Activated CD4-positive, alpha-beta T cell treated with anti-CD3 and anti-CD28 coated beads for 36 hours (primary cell): ENCODE data around the gene ARMH4. TPM values are rescaled to one million over a fixed set of nuclear protein-coding genes. Genes with fewer than 3 reads are reported as not detected.

Experiments used
- ATAC-seq: fragments of 200-7000 bp; cut with Tn5 transposase; one replicate; pipeline ENCODE4 v1.10.0; 2021; ENCODE audit warnings: mild to moderate bottlenecking, moderate library complexity
- CTCF ChIA-PET: fragments of 350-600 bp; sonication (Branson Sonifier 250); formaldehyde crosslinking; loops from one replicate; lab custom pipeline; 2021; ENCODE audit warnings: antibody characterized with exemption; lab: Charles Lee
- POLR2A ChIA-PET: fragments of 350-600 bp; sonication (Branson Sonifier 250); formaldehyde crosslinking; loops from one replicate; lab custom pipeline; 2021; ENCODE audit warnings: antibody characterized with exemption, inconsistent platforms; lab: Charles Lee
- DNase-seq: peaks from one replicate; pipeline ENCODE4 v3.0.0-alpha.2; 2020
- H3K27ac Mint-ChIP-seq: one replicate; pipeline ENCODE4 v1.8.0; 2021; ENCODE audit warnings: mixed read lengths
- H3K27me3 Mint-ChIP-seq: one replicate; pipeline ENCODE4 v1.8.0; 2021; ENCODE audit warnings: mixed read lengths
- H3K36me3 Mint-ChIP-seq: one replicate; pipeline ENCODE4 v1.8.0; 2021; ENCODE audit warnings: low read depth, mixed read lengths
- H3K4me1 Mint-ChIP-seq: one replicate; pipeline ENCODE4 v1.8.0; 2021; ENCODE audit warnings: mixed read lengths
- H3K4me3 Mint-ChIP-seq: one replicate; pipeline ENCODE4 v1.8.0; 2021; ENCODE audit warnings: mild to moderate bottlenecking, moderate library complexity, mixed read lengths
- H3K9me3 Mint-ChIP-seq: one replicate; pipeline ENCODE4 v1.8.0; 2021; ENCODE audit warnings: low read depth, mixed read lengths
- intact Hi-C, 2 experiments: fragments of 100-400 bp; cut with DNase I in 1 of 2; cut with micrococcal nuclease in 1 of 2; formaldehyde crosslinking; loops; one replicate each; pipeline versions ENCODE4 v1.14.2 to v1.15.1; 2022 to 2024; cut with DNase I, micrococcal nuclease
- total RNA-seq, 2 experiments: library from RNA; stranded (reverse); gene quantifications; one replicate each; pipeline ENCODE4 v1.2.3, GENCODE V29; 2021

ARMH4 gene
- total RNA-seq, 2 experiments from 2014 or later, result not detected

DNA sequence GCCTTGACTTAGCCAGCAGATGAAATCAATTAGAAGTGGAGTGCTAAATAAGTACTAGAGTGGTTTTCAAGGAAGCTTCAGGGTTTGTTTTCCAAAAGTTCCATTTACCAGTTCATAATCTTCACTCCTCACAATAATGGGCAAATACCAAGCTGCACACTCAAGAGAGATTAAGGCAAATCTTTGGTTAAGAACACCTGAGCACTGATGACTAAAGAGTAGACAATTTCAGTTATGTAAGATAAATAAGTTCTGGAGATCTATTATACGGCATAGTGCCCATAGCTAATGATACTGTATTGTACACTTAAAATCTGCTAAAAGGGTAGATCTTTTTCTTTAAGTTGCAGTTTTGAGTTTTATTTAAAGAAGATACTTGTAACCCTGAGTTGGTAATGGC, 125.0 kb downstream of the ARMH4 start:
- intact Hi-C loops, result no loop called here
- Mint-ChIP-seq H3K27me3 (peaks cover 8% of the 10 kb centered on the region), H3K27ac (no peak overlapping the region), H3K36me3 (no peaks in the 10 kb centered on the region), H3K4me3 (no peak overlapping the region), H3K4me1 (no peaks in the 10 kb centered on the region), H3K9me3 (no peaks in the 10 kb centered on the region)
- ChIA-PET CTCF (no interaction called here), POLR2A (no interaction called here)
- ATAC-seq (no peak), DNase-seq (no peak)

GRCh38 chr14:58026219-58026618, 125.8 kb downstream of the ARMH4 start:
- no peaks in the 10 kb centered on the region for H3K9me3 Mint-ChIP-seq
- ChIA-PET POLR2A (no interaction called here), CTCF (no interaction called here)
- H3K27ac Mint-ChIP-seq, result no peak overlapping the region
- DNase-seq, result no peak
- intact Hi-C loops, result no loop called here
- no peaks in the 10 kb centered on the region for H3K36me3 Mint-ChIP-seq
- no peak for ATAC-seq
- no peak overlapping the region for H3K4me3 Mint-ChIP-seq
- peaks cover 4% of the 10 kb centered on the region for H3K27me3 Mint-ChIP-seq
- no peaks in the 10 kb centered on the region for H3K4me1 Mint-ChIP-seq

- H3K4me1 Mint-ChIP-seq, result no peaks in the 10 kb centered on the region
- ChIA-PET CTCF (no interaction called here), POLR2A (no interaction called here)
- peaks cover 13% of the 10 kb centered on the region for H3K27me3 Mint-ChIP-seq
- H3K36me3 Mint-ChIP-seq, result no peaks in the 10 kb centered on the region
- H3K4me3 Mint-ChIP-seq, result no peak overlapping the region
- H3K27ac Mint-ChIP-seq, result no peak overlapping the region
- DNase-seq (no peak), ATAC-seq (no peak)
- intact Hi-C loops, result no loop called here
- peaks cover 4% of the 10 kb centered on the region for H3K9me3 Mint-ChIP-seq
Measured at GRCh38 chr14:58014778-58015177, 137.2 kb downstream of the ARMH4 start.

DNA sequence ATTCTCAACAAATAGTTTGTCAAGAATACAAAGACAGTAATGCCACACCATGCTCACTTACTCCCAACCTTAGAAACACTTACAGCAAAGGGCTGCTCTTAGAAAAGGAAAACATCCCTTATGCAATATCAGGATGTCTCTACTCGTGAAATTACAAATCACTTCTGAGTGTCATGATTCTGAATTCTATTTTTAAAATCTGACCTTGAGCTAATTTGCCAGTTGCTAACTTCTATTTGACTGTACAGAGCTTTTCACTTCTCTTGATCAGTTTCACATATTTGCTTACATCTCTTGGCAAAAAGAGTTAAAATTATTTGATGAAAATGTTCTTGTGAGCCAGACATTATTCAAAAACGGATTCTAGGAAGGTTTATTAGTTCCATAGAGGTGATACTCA, 149.4 kb downstream of the ARMH4 start:
- Mint-ChIP-seq H3K27me3 (peaks cover 12% of the 10 kb centered on the region), H3K9me3 (no peaks in the 10 kb centered on the region), H3K4me1 (no peaks in the 10 kb centered on the region), H3K27ac (no peak overlapping the region), H3K36me3 (no peaks in the 10 kb centered on the region), H3K4me3 (no peak overlapping the region)
- intact Hi-C loops, result no loop called here
- ChIA-PET CTCF (no interaction called here), POLR2A (no interaction called here)
- ATAC-seq (no peak), DNase-seq (no peak)

DNA sequence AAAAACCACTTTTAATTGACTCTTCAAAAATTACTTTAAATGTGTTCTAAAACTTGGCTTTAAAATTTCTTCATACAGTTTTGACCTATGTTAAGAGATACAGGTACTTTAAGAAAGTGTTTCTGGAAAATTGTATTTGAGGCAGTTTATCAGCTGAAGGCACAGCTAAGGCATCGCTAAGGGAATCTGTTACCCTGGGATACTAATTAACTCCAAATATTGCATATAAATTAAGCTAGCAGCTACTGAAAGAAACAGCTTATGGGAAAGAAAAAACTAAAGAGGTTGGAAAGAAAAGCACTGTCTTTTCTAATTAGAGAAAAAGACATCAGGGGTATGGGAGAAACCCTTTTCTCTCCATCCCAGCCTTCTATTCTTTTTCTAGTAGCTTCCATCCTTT, 152.0 kb downstream of the ARMH4 start:
- Mint-ChIP-seq H3K9me3 (no peaks in the 10 kb centered on the region), H3K36me3 (no peaks in the 10 kb centered on the region), H3K27ac (no peak overlapping the region), H3K27me3 (peaks cover 9% of the 10 kb centered on the region), H3K4me3 (no peak overlapping the region), H3K4me1 (no peaks in the 10 kb centered on the region)
- ATAC-seq (no peak), DNase-seq (no peak)
- POLR2A ChIA-PET, result no interaction called here
- intact Hi-C loops, result no loop called here
- CTCF ChIA-PET, result no interaction called here

DNA sequence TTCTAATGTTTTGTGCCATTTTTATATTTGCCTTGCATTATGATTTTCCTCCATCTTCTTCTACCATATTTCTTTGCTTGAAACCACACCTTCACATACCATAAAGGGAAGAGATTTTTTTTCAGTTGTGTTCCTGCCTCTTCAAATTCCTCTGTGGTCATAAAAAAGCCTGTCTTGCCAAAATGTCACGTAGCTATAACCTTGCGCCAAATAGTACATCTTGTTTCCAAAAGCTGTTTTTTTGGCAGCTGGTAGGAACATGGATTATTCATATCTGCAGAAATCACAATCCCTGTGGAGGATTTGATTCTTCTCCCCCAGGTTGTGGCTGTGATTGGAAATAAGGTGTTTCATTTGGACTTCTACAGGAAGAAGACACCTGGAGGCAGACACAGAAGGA, 152.5 kb downstream of the ARMH4 start:
- intact Hi-C loops, result no loop called here
- Mint-ChIP-seq H3K27me3 (peaks cover 9% of the 10 kb centered on the region), H3K36me3 (no peaks in the 10 kb centered on the region), H3K4me1 (no peaks in the 10 kb centered on the region), H3K4me3 (no peak overlapping the region), H3K27ac (no peak overlapping the region), H3K9me3 (no peaks in the 10 kb centered on the region)
- ChIA-PET CTCF (interaction anchor here (0.6 kb wide), 1 partner anchor 1706 kb away, joined by 3 read pairs; no protein-coding TSS in a partner anchor), POLR2A (no interaction called here)
- no peak for DNase-seq
- ATAC-seq, result no peak

GRCh38 chr14:57998766-57999165, 153.2 kb downstream of the ARMH4 start:
- DNase-seq (no peak), ATAC-seq (no peak)
- no peaks in the 10 kb centered on the region for H3K9me3 Mint-ChIP-seq
- no peak overlapping the region for H3K4me3 Mint-ChIP-seq
- H3K27me3 Mint-ChIP-seq, result peaks cover 9% of the 10 kb centered on the region
- CTCF ChIA-PET, result no interaction called here
- POLR2A ChIA-PET, result no interaction called here
- no peaks in the 10 kb centered on the region for H3K36me3 Mint-ChIP-seq
- H3K4me1 Mint-ChIP-seq, result no peaks in the 10 kb centered on the region
- H3K27ac Mint-ChIP-seq, result no peak overlapping the region
- intact Hi-C loops, result no loop called here

- H3K4me3 Mint-ChIP-seq, result no peak overlapping the region
- ATAC-seq (no peak), DNase-seq (no peak)
- H3K9me3 Mint-ChIP-seq, result no peaks in the 10 kb centered on the region
- no peak overlapping the region for H3K27ac Mint-ChIP-seq
- peaks cover 8% of the 10 kb centered on the region for H3K27me3 Mint-ChIP-seq
- intact Hi-C loops, result no loop called here
- POLR2A ChIA-PET, result no interaction called here
- no peaks in the 10 kb centered on the region for H3K4me1 Mint-ChIP-seq
- H3K36me3 Mint-ChIP-seq, result no peaks in the 10 kb centered on the region
- CTCF ChIA-PET, result no interaction called here
Measured at GRCh38 chr14:57991353-57991752, 160.7 kb downstream of the ARMH4 start.

GRCh38 chr14:57988445-57988844, 163.6 kb downstream of the ARMH4 start:
- intact Hi-C loops, result no loop called here
- no peaks in the 10 kb centered on the region for H3K9me3 Mint-ChIP-seq
- no peaks in the 10 kb centered on the region for H3K4me1 Mint-ChIP-seq
- peaks cover 8% of the 10 kb centered on the region for H3K27me3 Mint-ChIP-seq
- DNase-seq (no peak), ATAC-seq (no peak)
- ChIA-PET POLR2A (no interaction called here), CTCF (no interaction called here)
- no peak overlapping the region for H3K27ac Mint-ChIP-seq
- H3K36me3 Mint-ChIP-seq, result no peaks in the 10 kb centered on the region
- H3K4me3 Mint-ChIP-seq, result no peak overlapping the region

DNA sequence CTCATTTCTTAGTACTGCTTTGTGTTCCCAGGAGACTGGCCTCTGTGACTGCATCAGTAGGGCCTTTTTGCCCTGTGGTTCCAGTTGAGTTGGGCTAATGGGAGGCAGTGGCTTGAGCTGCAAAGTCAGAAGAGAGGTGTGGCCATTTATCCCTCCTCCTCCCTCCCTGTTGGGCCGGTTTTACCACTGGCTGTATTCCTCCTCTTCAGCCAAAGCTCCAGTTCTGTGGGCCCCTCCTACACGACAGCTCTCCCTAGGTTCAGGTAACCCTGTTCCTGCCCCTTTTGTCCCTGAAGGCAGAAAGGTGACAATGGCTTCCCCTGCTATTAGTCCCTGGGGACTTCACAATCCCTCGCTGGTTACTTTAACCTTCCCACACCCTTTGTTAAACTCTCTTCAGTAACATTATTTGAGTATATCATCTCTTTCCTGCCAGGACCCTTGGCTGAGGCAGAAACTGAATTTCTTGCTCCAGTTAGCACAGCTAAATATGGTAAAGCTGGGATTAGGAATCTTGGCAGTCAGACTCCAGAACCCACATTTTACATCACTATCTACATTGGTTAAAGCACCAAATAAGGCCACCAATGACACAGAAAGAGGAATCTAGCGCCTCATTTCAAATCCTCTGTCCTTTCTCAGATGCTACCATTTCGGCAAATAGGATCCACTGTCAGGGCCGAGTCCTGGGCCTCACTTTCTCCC, 164.3 kb downstream of the ARMH4 start:
- Mint-ChIP-seq H3K9me3 (no peaks in the 10 kb centered on the region), H3K36me3 (no peaks in the 10 kb centered on the region), H3K4me1 (no peaks in the 10 kb centered on the region), H3K27ac (no peak overlapping the region), H3K4me3 (no peak overlapping the region), H3K27me3 (peaks cover 8% of the 10 kb centered on the region)
- DNase-seq, result no peak
- ChIA-PET CTCF (no interaction called here), POLR2A (no interaction called here)
- intact Hi-C loops, result no loop called here
- no peak for ATAC-seq

DNA sequence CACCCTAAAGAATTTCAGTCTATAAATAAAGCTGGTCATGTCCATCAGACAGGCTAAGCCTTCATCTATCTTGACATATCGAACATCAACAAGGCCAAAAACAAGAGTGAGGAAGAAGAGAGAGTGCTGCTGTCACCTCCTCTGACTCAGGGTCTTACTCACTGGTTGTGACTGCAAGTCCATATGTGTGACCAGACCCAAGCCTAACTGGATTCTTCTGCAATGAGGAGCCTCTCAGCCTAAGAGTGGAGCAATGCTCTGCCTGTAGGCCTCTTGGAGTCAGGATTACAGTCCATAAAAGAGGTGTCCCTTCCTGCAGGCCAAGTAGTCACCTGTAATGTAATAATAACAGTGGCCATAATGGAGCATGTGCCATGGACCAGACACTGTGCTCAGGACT, 165.0 kb downstream of the ARMH4 start:
- POLR2A ChIA-PET, result no interaction called here
- DNase-seq, result no peak
- Mint-ChIP-seq H3K36me3 (no peaks in the 10 kb centered on the region), H3K27me3 (peaks cover 5% of the 10 kb centered on the region), H3K27ac (no peak overlapping the region), H3K4me1 (no peaks in the 10 kb centered on the region), H3K4me3 (no peak overlapping the region), H3K9me3 (no peaks in the 10 kb centered on the region)
- intact Hi-C loops, result no loop called here
- no peak for ATAC-seq
- CTCF ChIA-PET, result no interaction called here

GRCh38 chr14:57982804-57983634, 169.0 kb downstream of the ARMH4 start:
- no peak overlapping the region for H3K4me3 Mint-ChIP-seq
- ChIA-PET POLR2A (no interaction called here), CTCF (no interaction called here)
- peak; percentile 5 for DNase-seq
- H3K36me3 Mint-ChIP-seq, result no peaks in the 10 kb centered on the region
- intact Hi-C loops, result no loop called here
- no peaks in the 10 kb centered on the region for H3K9me3 Mint-ChIP-seq
- peak; percentile 16 for ATAC-seq
- no peaks in the 10 kb centered on the region for H3K4me1 Mint-ChIP-seq
- no peaks in the 10 kb centered on the region for H3K27me3 Mint-ChIP-seq
- no peak overlapping the region for H3K27ac Mint-ChIP-seq
